ENCODE data around the gene DIP2C.

The DIP2C gene

DNA sequence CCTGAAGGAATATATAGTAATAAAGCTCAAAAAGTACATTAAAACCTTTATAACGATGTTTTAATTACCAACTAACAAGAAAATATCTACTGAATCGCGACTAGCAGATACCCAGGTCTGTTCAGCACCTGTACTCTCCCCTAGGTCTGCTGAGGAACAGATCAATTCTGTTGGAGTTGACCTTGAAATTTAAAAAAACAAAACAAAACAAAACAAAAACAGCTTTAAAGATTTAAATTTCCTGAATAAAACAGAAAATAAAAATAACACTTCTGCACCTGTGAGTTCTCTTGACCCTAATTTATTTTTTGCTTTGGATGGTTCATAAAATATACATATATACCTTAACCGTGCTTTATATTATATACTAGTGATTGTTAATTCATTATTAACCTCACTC is 24.6 kb downstream of the DIP2C start:
- Histone ChIP-seq H2AFZ (ENCODE audit: insufficient read depth, low read length, poor library complexity) (no peak overlapping the region), H3K4me2 (ENCODE audit: low read length) (no peak overlapping the region), H3K36me3 (ENCODE audit: control insufficient read depth in 1 of 2, insufficient read depth in 2 of 2, low read length in 2 of 2) (no peaks in the 10 kb centered on the region), H3K27ac (ENCODE audit: low read depth, low read length) (no peak overlapping the region), H3K4ac (ENCODE audit: low read depth, low read length) (no peak overlapping the region), H2BK12ac (ENCODE audit: low read length) (no peak overlapping the region), H4K12ac (ENCODE audit: low read depth, low read length) (no peak overlapping the region), H4K8ac (ENCODE audit: low read depth, low read length) (no peak overlapping the region), H3K4me1 (ENCODE audit: control insufficient read depth in 1 of 2, insufficient read depth in 2 of 2, low read length in 2 of 2) (no peaks in the 10 kb centered on the region), H3K18ac (ENCODE audit: low read length) (no peak overlapping the region), H2AK5ac (ENCODE audit: low read length) (no peak overlapping the region), H3K14ac (ENCODE audit: low read length) (no peak overlapping the region), H3K79me1 (ENCODE audit: low read length) (no peaks in the 10 kb centered on the region), H2BK5ac (ENCODE audit: low read depth, low read length, poor library complexity) (no peak overlapping the region), H3K23ac (ENCODE audit: low read length) (no peak overlapping the region), H2BK120ac (ENCODE audit: insufficient read depth, low read length, poor library complexity) (no peak overlapping the region), H3K9ac (ENCODE audit: low read length) (no peak overlapping the region), H3K4me3 (ENCODE audit: low read depth, low read length) (no peak overlapping the region), H3K27me3 (ENCODE audit: insufficient read depth, low read length) (no peaks in the 10 kb centered on the region), H3K79me2 (ENCODE audit: control insufficient read depth, insufficient read depth, low read length, poor library complexity) (no peaks in the 10 kb centered on the region), H3K9me3 (ENCODE audit: insufficient read depth, low read depth, low read length) (peaks cover 2% of the 10 kb centered on the region), H4K91ac (ENCODE audit: low read depth, low read length) (no peak overlapping the region)
- no CpG with 5 or more reads among the region's 4 CpGs for WGBS (ENCODE audit: extremely low coverage, insufficient coverage, insufficient read length)
- no peak for DNase-seq

DNA sequence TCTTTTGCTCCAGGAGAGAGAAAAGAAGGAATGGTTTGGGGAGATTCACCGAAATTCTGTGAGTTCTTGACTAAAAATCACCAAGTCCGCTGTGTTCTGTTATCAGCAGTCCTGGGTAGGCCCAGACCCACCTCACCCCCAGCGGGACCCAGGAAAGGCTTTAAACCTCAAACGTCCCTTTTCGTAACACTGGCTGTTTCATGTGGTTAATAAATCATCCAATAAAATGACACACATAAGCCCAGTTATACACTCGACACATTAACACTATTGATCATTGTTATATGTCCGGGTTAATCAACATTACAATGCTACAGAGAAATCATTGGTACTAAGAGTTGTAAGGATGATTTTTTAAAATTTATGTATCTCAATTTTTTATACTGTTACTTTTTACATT is 25.2 kb downstream of the DIP2C start:
- no peak overlapping the region for H2AFZ ChIP-seq (ENCODE audit: insufficient read depth, low read length, poor library complexity)
- no peaks in the 10 kb centered on the region for H3K79me2 ChIP-seq (ENCODE audit: control insufficient read depth, insufficient read depth, low read length, poor library complexity)
- no peak overlapping the region for H4K8ac ChIP-seq (ENCODE audit: low read depth, low read length)
- H2BK120ac ChIP-seq (ENCODE audit: insufficient read depth, low read length, poor library complexity), result no peak overlapping the region
- H3K18ac ChIP-seq (ENCODE audit: low read length), result no peak overlapping the region
- H4K12ac ChIP-seq (ENCODE audit: low read depth, low read length), result no peak overlapping the region
- peaks cover 2% of the 10 kb centered on the region for H3K9me3 ChIP-seq (ENCODE audit: insufficient read depth, low read depth, low read length)
- no peak overlapping the region for H4K91ac ChIP-seq (ENCODE audit: low read depth, low read length)
- H2AK5ac ChIP-seq (ENCODE audit: low read length), result no peak overlapping the region
- H3K27me3 ChIP-seq (ENCODE audit: insufficient read depth, low read length), result no peaks in the 10 kb centered on the region
- no peak overlapping the region for H3K27ac ChIP-seq (ENCODE audit: low read depth, low read length)
- no peaks in the 10 kb centered on the region for H3K79me1 ChIP-seq (ENCODE audit: low read length)
- no peak for DNase-seq
- no peak overlapping the region for H3K4me3 ChIP-seq (ENCODE audit: low read depth, low read length)
- H3K36me3 ChIP-seq (ENCODE audit: control insufficient read depth in 1 of 2, insufficient read depth in 2 of 2, low read length in 2 of 2), result no peaks in the 10 kb centered on the region
- H3K4me1 ChIP-seq (ENCODE audit: control insufficient read depth in 1 of 2, insufficient read depth in 2 of 2, low read length in 2 of 2), result no peaks in the 10 kb centered on the region
- H3K9ac ChIP-seq (ENCODE audit: low read length), result no peak overlapping the region
- H3K4me2 ChIP-seq (ENCODE audit: low read length), result no peak overlapping the region
- no peak overlapping the region for H2BK5ac ChIP-seq (ENCODE audit: low read depth, low read length, poor library complexity)
- no peak overlapping the region for H3K23ac ChIP-seq (ENCODE audit: low read length)
- H2BK12ac ChIP-seq (ENCODE audit: low read length), result no peak overlapping the region
- no peak overlapping the region for H3K4ac ChIP-seq (ENCODE audit: low read depth, low read length)
- WGBS (ENCODE audit: extremely low coverage, insufficient coverage, insufficient read length), result no CpG with 5 or more reads among the region's 7 CpGs
- no peak overlapping the region for H3K14ac ChIP-seq (ENCODE audit: low read length)

DNA sequence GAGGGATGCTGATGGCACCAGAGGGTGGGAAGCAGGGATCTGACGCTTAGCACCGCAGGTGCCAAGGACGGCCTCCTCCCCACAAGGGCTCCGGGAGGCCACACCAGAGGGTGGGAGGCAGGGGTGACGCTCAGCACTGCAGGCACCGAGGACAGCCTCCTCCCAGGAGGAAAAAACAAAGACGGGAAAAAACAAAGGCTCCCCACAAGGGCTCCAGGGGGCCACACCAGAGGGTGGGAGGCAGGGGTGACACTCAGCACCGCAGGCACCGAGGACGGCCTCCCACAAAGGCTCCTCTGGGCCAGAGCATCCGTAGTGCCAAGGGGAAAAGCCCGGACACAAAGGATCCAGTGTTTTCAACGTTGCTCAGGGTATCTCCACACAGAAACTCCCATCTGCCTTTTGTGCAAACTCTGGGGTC is 25.6 kb downstream of the DIP2C start:
- Histone ChIP-seq H2BK12ac (ENCODE audit: low read length) (no peak overlapping the region), H3K79me1 (ENCODE audit: low read length) (no peaks in the 10 kb centered on the region), H3K4me1 (ENCODE audit: control insufficient read depth in 1 of 2, insufficient read depth in 2 of 2, low read length in 2 of 2) (no peaks in the 10 kb centered on the region), H2AK5ac (ENCODE audit: low read length) (no peak overlapping the region), H3K4me2 (ENCODE audit: low read length) (no peak overlapping the region), H3K27ac (ENCODE audit: low read depth, low read length) (no peak overlapping the region), H2BK5ac (ENCODE audit: low read depth, low read length, poor library complexity) (no peak overlapping the region), H3K9ac (ENCODE audit: low read length) (no peak overlapping the region), H3K36me3 (ENCODE audit: control insufficient read depth in 1 of 2, insufficient read depth in 2 of 2, low read length in 2 of 2) (no peaks in the 10 kb centered on the region), H3K18ac (ENCODE audit: low read length) (no peak overlapping the region), H3K27me3 (ENCODE audit: insufficient read depth, low read length) (no peaks in the 10 kb centered on the region), H3K23ac (ENCODE audit: low read length) (no peak overlapping the region), H3K4ac (ENCODE audit: low read depth, low read length) (no peak overlapping the region), H2BK120ac (ENCODE audit: insufficient read depth, low read length, poor library complexity) (no peak overlapping the region), H4K8ac (ENCODE audit: low read depth, low read length) (no peak overlapping the region), H4K12ac (ENCODE audit: low read depth, low read length) (no peak overlapping the region), H3K79me2 (ENCODE audit: control insufficient read depth, insufficient read depth, low read length, poor library complexity) (no peaks in the 10 kb centered on the region), H4K91ac (ENCODE audit: low read depth, low read length) (no peak overlapping the region), H3K14ac (ENCODE audit: low read length) (no peak overlapping the region), H2AFZ (ENCODE audit: insufficient read depth, low read length, poor library complexity) (no peak overlapping the region), H3K9me3 (ENCODE audit: insufficient read depth, low read depth, low read length) (peaks cover 2% of the 10 kb centered on the region), H3K4me3 (ENCODE audit: low read depth, low read length) (no peak overlapping the region)
- DNase-seq, result no peak
- WGBS (ENCODE audit: extremely low coverage, insufficient coverage, insufficient read length), result no CpG with 5 or more reads among the region's 13 CpGs

DNA sequence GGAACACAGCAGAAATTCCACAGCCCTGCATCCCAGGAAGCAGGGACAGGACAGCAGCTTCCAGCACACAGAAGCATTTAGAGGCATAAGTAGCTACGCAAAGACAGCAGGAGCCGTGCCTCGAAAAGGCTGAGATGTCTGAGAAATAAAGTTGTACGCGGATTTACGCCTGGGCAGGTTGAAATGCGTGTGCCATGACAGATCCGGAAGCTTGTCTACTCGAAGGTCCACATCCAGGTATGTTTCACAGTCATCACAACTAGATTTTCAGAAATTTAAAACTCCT is 26.1 kb downstream of the DIP2C start:
- no peaks in the 10 kb centered on the region for H3K79me2 ChIP-seq (ENCODE audit: control insufficient read depth, insufficient read depth, low read length, poor library complexity)
- H3K4me1 ChIP-seq (ENCODE audit: control insufficient read depth in 1 of 2, insufficient read depth in 2 of 2, low read length in 2 of 2), result no peaks in the 10 kb centered on the region
- H3K4me3 ChIP-seq (ENCODE audit: low read depth, low read length), result no peak overlapping the region
- no peak overlapping the region for H3K4ac ChIP-seq (ENCODE audit: low read depth, low read length)
- H3K27me3 ChIP-seq (ENCODE audit: insufficient read depth, low read length), result no peaks in the 10 kb centered on the region
- H4K8ac ChIP-seq (ENCODE audit: low read depth, low read length), result no peak overlapping the region
- H3K14ac ChIP-seq (ENCODE audit: low read length), result no peak overlapping the region
- no CpG with 5 or more reads among the region's 9 CpGs for WGBS (ENCODE audit: extremely low coverage, insufficient coverage, insufficient read length)
- no peak overlapping the region for H3K23ac ChIP-seq (ENCODE audit: low read length)
- H2BK12ac ChIP-seq (ENCODE audit: low read length), result no peak overlapping the region
- no peak overlapping the region for H2AK5ac ChIP-seq (ENCODE audit: low read length)
- no peak overlapping the region for H3K27ac ChIP-seq (ENCODE audit: low read depth, low read length)
- H2BK5ac ChIP-seq (ENCODE audit: low read depth, low read length, poor library complexity), result no peak overlapping the region
- no peak overlapping the region for H2BK120ac ChIP-seq (ENCODE audit: insufficient read depth, low read length, poor library complexity)
- no peak overlapping the region for H4K91ac ChIP-seq (ENCODE audit: low read depth, low read length)
- no peak overlapping the region for H3K4me2 ChIP-seq (ENCODE audit: low read length)
- DNase-seq, result no peak
- no peaks in the 10 kb centered on the region for H3K36me3 ChIP-seq (ENCODE audit: control insufficient read depth in 1 of 2, insufficient read depth in 2 of 2, low read length in 2 of 2)
- H4K12ac ChIP-seq (ENCODE audit: low read depth, low read length), result no peak overlapping the region
- no peak overlapping the region for H3K18ac ChIP-seq (ENCODE audit: low read length)
- no peak overlapping the region for H2AFZ ChIP-seq (ENCODE audit: insufficient read depth, low read length, poor library complexity)
- no peaks in the 10 kb centered on the region for H3K79me1 ChIP-seq (ENCODE audit: low read length)
- peaks cover 2% of the 10 kb centered on the region for H3K9me3 ChIP-seq (ENCODE audit: insufficient read depth, low read depth, low read length)
- H3K9ac ChIP-seq (ENCODE audit: low read length), result no peak overlapping the region

Data from trophoblast cell (in vitro differentiated cells and primary cell).